Thoracic aorta (tissue), 2 donors: Measurements from ENCODE around the gene SPINK8. TPM values are rescaled to one million over a fixed set of nuclear protein-coding genes. Genes with fewer than 3 reads are reported as not detected.

ENCODE experiments used
- ATAC-seq: fragments of 150-250 bp; one replicate; pipeline ENCODE4 v1.8.0; 2017; ENCODE audit warnings: low read depth; ENCODE audit not compliant: insufficient number of reproducible peaks, low FRiP score
- DNase-seq: peaks from one replicate; pipeline ENCODE4 v3.0.0-alpha.2; 2020; ENCODE audit warnings: low spot score
- H3K27ac ChIP-seq, 2 donors: fragments of 200-600 bp; sonication (generic); 1 replicate in 1 of 2; 2 replicates in 1 of 2; pipeline ENCODE4 v1.5.1; 2016; ENCODE audit warnings: mild to moderate bottlenecking in 2 of 2, moderate library complexity in 2 of 2
- H3K27me3 ChIP-seq: fragments of 200-600 bp; sonication (generic); replicated peaks from 2 replicates; pipeline ENCODE4 v1.6.0; 2016; ENCODE audit warnings: mild to moderate bottlenecking; ENCODE audit not compliant: insufficient read depth
- H3K36me3 ChIP-seq: fragments of 200-600 bp; sonication (generic); one replicate; pipeline ENCODE4 v1.5.1; 2016
- H3K4me1 ChIP-seq, 2 donors: fragments of 200-600 bp; sonication (generic); 1 replicate in 1 of 2; 2 replicates in 1 of 2; pipeline versions ENCODE4 v1.5.1 to v1.6.0; 2016; ENCODE audit warnings: low read depth in 2 of 2, mild to moderate bottlenecking in 1 of 2; ENCODE audit not compliant: control insufficient read depth in 1 of 2
- H3K4me3 ChIP-seq: fragments of 200-600 bp; sonication (generic); 2 replicates; pipeline ENCODE4 v1.5.1; 2016; ENCODE audit warnings: mild to moderate bottlenecking
- H3K9me3 ChIP-seq: fragments of 200-600 bp; sonication (generic); 2 replicates; pipeline ENCODE4 v1.5.1; 2016
- CTCF ChIP-seq: fragments of 200-600 bp; sonication (generic); IDR thresholded peaks from one replicate; pipeline ENCODE4 v1.5.1; 2019; ENCODE audit warnings: antibody characterized with exemption
- total RNA-seq, 2 donors: library from RNA; depleted of rRNA; stranded (reverse); fragments of >200 nt; gene quantifications; one replicate each; pipeline versions ENCODE4 v1.1.0 to v1.2.3, GENCODE V29; 2016

The SPINK8 gene
- total RNA-seq, 2 donors from 2014 or later: not detected

- H3K27me3 ChIP-seq: no peaks in the 10 kb centered on the region
- no peak overlapping the region for H3K4me3 ChIP-seq
- TF ChIP-seq CTCF: no peak
- peaks cover 3% of the 10 kb centered on the region for H3K36me3 ChIP-seq
- DNase-seq: no peak
- H3K4me1 ChIP-seq: no peaks in the 10 kb centered on the region
- H3K27ac ChIP-seq: no peak overlapping the region
- no peaks in the 10 kb centered on the region for H3K9me3 ChIP-seq
- ATAC-seq: no peak
Measured at GRCh38 chr3:48286308-48286707, 47.2 kb downstream of the SPINK8 start.

DNA sequence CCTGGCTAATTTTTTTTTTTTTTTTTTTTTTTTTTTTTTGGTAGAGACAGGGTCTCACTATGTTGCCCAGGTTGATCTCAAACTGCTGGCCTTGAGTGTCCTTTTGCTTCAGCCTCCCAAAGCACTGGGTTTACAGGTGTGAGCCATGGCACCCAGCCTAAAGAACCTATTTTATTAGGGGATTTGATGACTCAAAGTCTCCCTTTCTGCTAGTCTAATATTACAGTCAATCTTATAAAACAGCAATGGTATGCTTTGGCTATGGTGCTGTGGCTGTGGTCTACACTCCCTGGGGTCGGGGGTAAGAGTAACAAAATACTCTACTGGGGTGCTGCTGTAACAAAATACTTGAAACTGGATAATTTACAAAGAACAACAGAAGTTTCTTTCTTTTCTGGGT lies 47.8 kb downstream of the SPINK8 start:
- peaks cover 3% of the 10 kb centered on the region for H3K36me3 ChIP-seq
- no peak for DNase-seq
- H3K4me1 ChIP-seq: no peaks in the 10 kb centered on the region
- no peaks in the 10 kb centered on the region for H3K9me3 ChIP-seq
- no peak for TF ChIP-seq CTCF
- no peak overlapping the region for H3K27ac ChIP-seq
- H3K27me3 ChIP-seq: no peaks in the 10 kb centered on the region
- no peak for ATAC-seq
- H3K4me3 ChIP-seq: no peak overlapping the region

GRCh38 chr3:48285132-48285531 lies 48.3 kb downstream of the SPINK8 start:
- Histone ChIP-seq H3K4me1 (no peaks in the 10 kb centered on the region), H3K36me3 (peaks cover 3% of the 10 kb centered on the region), H3K9me3 (no peaks in the 10 kb centered on the region), H3K4me3 (no peak overlapping the region), H3K27ac (no peak overlapping the region), H3K27me3 (no peaks in the 10 kb centered on the region)
- no peak for DNase-seq
- TF ChIP-seq CTCF: no peak
- no peak for ATAC-seq

GRCh38 chr3:48280881-48281280 lies 52.6 kb downstream of the SPINK8 start:
- H3K27ac ChIP-seq: no peak overlapping the region
- H3K4me1 ChIP-seq: no peaks in the 10 kb centered on the region
- ATAC-seq (no peak), DNase-seq (no peak)
- H3K9me3 ChIP-seq: no peaks in the 10 kb centered on the region
- H3K4me3 ChIP-seq: no peak overlapping the region
- H3K27me3 ChIP-seq: no peaks in the 10 kb centered on the region
- TF ChIP-seq CTCF: no peak
- H3K36me3 ChIP-seq: no peaks in the 10 kb centered on the region

GRCh38 chr3:48278884-48279559 lies 54.4 kb downstream of the SPINK8 start:
- no peaks in the 10 kb centered on the region for H3K27me3 ChIP-seq
- no peak for TF ChIP-seq CTCF
- no peaks in the 10 kb centered on the region for H3K36me3 ChIP-seq
- no peaks in the 10 kb centered on the region for H3K4me1 ChIP-seq
- no peaks in the 10 kb centered on the region for H3K9me3 ChIP-seq
- no peak overlapping the region for H3K27ac ChIP-seq
- ATAC-seq (no peak), DNase-seq (no peak)
- no peak overlapping the region for H3K4me3 ChIP-seq
